SK-N-SH treated with all-trans-retinoic acid at 6 μM for 48 hours (cell line): ENCODE results near the gene PCDHA9.

Experiments used
- ATAC-seq: fragments of 200-7000 bp; cut with Tn5 transposase; 3 replicates; pipeline ENCODE4 v1.9.1; 2020; ENCODE audit warnings: mild to moderate bottlenecking, moderate library complexity
- ARNTL ChIP-seq: fragments of 450-650 bp; formaldehyde crosslinking; IDR thresholded peaks from 2 replicates; pipeline ENCODE4 v1.5.0; 2020; ENCODE audit warnings: low read depth, mild to moderate bottlenecking, moderate library complexity, borderline replicate concordance
- BACH2 ChIP-seq: fragments of 250-450 bp; sonication (Bioruptor Pico); IDR thresholded peaks from 2 replicates; pipeline ENCODE4 v1.9.0; 2021; ENCODE audit warnings: mild to moderate bottlenecking, borderline replicate concordance
- CREB5 ChIP-seq: fragments of 250-450 bp; sonication (Bioruptor Pico); IDR thresholded peaks from 2 replicates; pipeline ENCODE4 v1.5.1; 2020; ENCODE audit warnings: low read depth, mild to moderate bottlenecking, moderate library complexity
- ESRRG ChIP-seq: fragments of 250-450 bp; sonication (Bioruptor Pico); IDR thresholded peaks from 2 replicates; pipeline ENCODE4 v1.6.1; 2021; ENCODE audit warnings: mild to moderate bottlenecking
- GLIS3 ChIP-seq: fragments of 250-450 bp; sonication (Bioruptor Pico); IDR thresholded peaks from 2 replicates; pipeline ENCODE4 v1.5.0; 2020; ENCODE audit warnings: mild to moderate bottlenecking, moderate library complexity
- OSR1 ChIP-seq: fragments of 250-450 bp; sonication (Bioruptor Pico); IDR thresholded peaks from 2 replicates; pipeline ENCODE4 v1.8.0; 2022; ENCODE audit warnings: moderate library complexity, mild to moderate bottlenecking, inconsistent platforms
- PATZ1 ChIP-seq: fragments of 250-450 bp; sonication (Bioruptor Pico); IDR thresholded peaks from 2 replicates; pipeline ENCODE4 v1.8.0; 2020; ENCODE audit warnings: mild to moderate bottlenecking, moderate library complexity, borderline replicate concordance
- POU6F1 ChIP-seq: fragments of 250-450 bp; sonication (Bioruptor Pico); IDR thresholded peaks from 2 replicates; pipeline ENCODE4 v1.8.0; 2021; ENCODE audit warnings: low read depth, mild to moderate bottlenecking, moderate library complexity, borderline replicate concordance
- PPARA ChIP-seq: fragments of 250-450 bp; sonication (Bioruptor Pico); IDR thresholded peaks from 2 replicates; pipeline ENCODE4 v1.5.0; 2020; ENCODE audit warnings: mild to moderate bottlenecking, borderline replicate concordance
- RARB ChIP-seq: fragments of 250-450 bp; sonication (Bioruptor Pico); IDR thresholded peaks from 2 replicates; pipeline ENCODE4 v1.8.0; 2021; ENCODE audit warnings: mild to moderate bottlenecking, moderate library complexity
- TCF4 ChIP-seq: fragments of 250-450 bp; sonication (Bioruptor Pico); IDR thresholded peaks from 2 replicates; pipeline ENCODE4 v1.8.0; 2021; ENCODE audit warnings: mild to moderate bottlenecking, moderate library complexity, borderline replicate concordance
- TSHZ2 ChIP-seq: fragments of 250-450 bp; sonication (Bioruptor Pico); IDR thresholded peaks from 2 replicates; pipeline ENCODE4 v1.5.0; 2020; ENCODE audit warnings: mild to moderate bottlenecking, moderate library complexity
- ZFP3 ChIP-seq: fragments of 250-450 bp; sonication (Bioruptor Pico); IDR thresholded peaks from 2 replicates; pipeline ENCODE4 v1.5.0; 2020; ENCODE audit warnings: mild to moderate bottlenecking, moderate library complexity
- ZFP30 ChIP-seq: fragments of 450-650 bp; formaldehyde crosslinking; IDR thresholded peaks from 2 replicates; pipeline ENCODE4 v1.5.0; 2022; ENCODE audit warnings: mild to moderate bottlenecking, moderate library complexity
- ZNF70 ChIP-seq: fragments of 450-650 bp; formaldehyde crosslinking; IDR thresholded peaks from 2 replicates; pipeline ENCODE4 v1.5.0; 2020; ENCODE audit warnings: mild to moderate bottlenecking, moderate library complexity
- ZNF8 ChIP-seq: fragments of 450-650 bp; formaldehyde crosslinking; IDR thresholded peaks from 2 replicates; pipeline ENCODE4 v1.5.0; 2020; ENCODE audit warnings: mild to moderate bottlenecking, moderate library complexity

PCDHA9 gene

GRCh38 chr5:140862441-140863295 is 14.5 kb downstream of the PCDHA9 start:
- TF ChIP-seq ESRRG (CRISPR knock-in tag): no peak
- TF ChIP-seq TSHZ2 (CRISPR knock-in tag): no peak
- TF ChIP-seq ARNTL (CRISPR knock-in tag): no peak
- no peak for TF ChIP-seq ZNF70 (CRISPR knock-in tag)
- TF ChIP-seq BACH2 (CRISPR knock-in tag): no peak
- TF ChIP-seq ZNF8 (CRISPR knock-in tag): no peak
- no peak for TF ChIP-seq POU6F1 (CRISPR knock-in tag)
- TF ChIP-seq PPARA (CRISPR knock-in tag): no peak
- no peak for ATAC-seq

GRCh38 chr5:140868721-140869554 is 20.8 kb downstream of the PCDHA9 start, which contains the start of gene PCDHA11:
Gene PCDHA11 (plus strand): TSS chr5:140868957. CDS start chr5:140869104, 147 bp downstream.
- no peak for TF ChIP-seq ZFP30 (CRISPR knock-in tag)
- no peak for TF ChIP-seq GLIS3 (CRISPR knock-in tag)
- no peak for TF ChIP-seq RARB (CRISPR knock-in tag)
- no peak for TF ChIP-seq ZNF8 (CRISPR knock-in tag)
- TF ChIP-seq ESRRG (CRISPR knock-in tag): no peak
- no peak for TF ChIP-seq PPARA (CRISPR knock-in tag)
- no peak for TF ChIP-seq TSHZ2 (CRISPR knock-in tag)
- no peak for TF ChIP-seq TCF4 (CRISPR knock-in tag)
- TF ChIP-seq ZFP3 (CRISPR knock-in tag): no peak
- TF ChIP-seq PATZ1 (CRISPR knock-in tag): no peak
- ATAC-seq: no peak

GRCh38 chr5:140869555-140869886 is 21.3 kb downstream of the PCDHA9 start:
- TF ChIP-seq CREB5 (CRISPR knock-in tag) (no peak), RARB (CRISPR knock-in tag) (no peak), ZNF8 (CRISPR knock-in tag) (no peak), OSR1 (no peak), TCF4 (CRISPR knock-in tag) (no peak), TSHZ2 (CRISPR knock-in tag) (no peak), ZFP3 (CRISPR knock-in tag) (no peak), GLIS3 (CRISPR knock-in tag) (no peak), POU6F1 (CRISPR knock-in tag) (no peak)
- no peak for ATAC-seq
